Endothelial cell of umbilical vein (primary cell): ENCODE data around the gene NEAT1. TPM values are rescaled to one million over a fixed set of nuclear protein-coding genes. Genes with fewer than 3 reads are reported as not detected.

Source experiments
- BruUV-seq: library from RNA; stranded (reverse); fragments of 400-500 nt; replicated peaks from 2 replicates; lab custom pipeline; 2021; lab: Mats Ljungman, UMichigan
- CTCF ChIA-PET: fragments of 300-600, 350-600 bp; sonication (Branson Sonifier 250); formaldehyde crosslinking; loops from one replicate; lab custom pipeline; 2021; ENCODE audit warnings: antibody characterized with exemption, inconsistent platforms; lab: Charles Lee
- POLR2A ChIA-PET: fragments of 300-600, 350-600 bp; sonication (Branson Sonifier 250); formaldehyde crosslinking; loops from one replicate; lab custom pipeline; 2021; ENCODE audit warnings: antibody characterized with exemption, inconsistent platforms; lab: Charles Lee
- DNase-seq: peaks from one replicate; pipeline ENCODE4 v3.0.0-alpha.2; 2011; ENCODE audit warnings: low read depth, low spot score
- FAIRE-seq: peaks from 2 replicates; lab custom pipeline; 2011; peaks lifted over from hg19 to GRCh38; lab: Jason Lieb, UNC
- H2AFZ ChIP-seq: 2 replicates; pipeline ENCODE4 v1.6.0; 2012; ENCODE audit warnings: low read depth, low read length, control low read depth, inconsistent platforms
- H3K27ac ChIP-seq: 2 replicates; pipeline ENCODE4 v1.5.1; 2011; ENCODE audit warnings: low read depth, mild to moderate bottlenecking, control low read depth, low read length, moderate library complexity; ENCODE audit not compliant: insufficient read depth
- H3K27me3 ChIP-seq, 2 experiments: 2 replicates each; pipeline versions ENCODE4 v1.6.0 to v1.6.1; 2011; ENCODE audit warnings: low read length in 2 of 2, mixed read lengths in 1 of 2; ENCODE audit not compliant: control insufficient read depth in 2 of 2, insufficient read depth in 2 of 2
- H3K36me3 ChIP-seq, 2 experiments: 2 replicates in 1 of 2; 3 replicates in 1 of 2; pipeline ENCODE4 v1.5.1; 2011; ENCODE audit warnings: low read length in 2 of 2, mild to moderate bottlenecking in 1 of 2, moderate library complexity in 1 of 2; ENCODE audit not compliant: control insufficient read depth in 2 of 2, insufficient read depth in 2 of 2; ENCODE audit errors: extremely low read depth in 1 of 2
- H3K4me1 ChIP-seq: 3 replicates; pipeline ENCODE4 v1.5.1; 2011; ENCODE audit warnings: mild to moderate bottlenecking, low read length; ENCODE audit not compliant: control insufficient read depth, insufficient read depth; ENCODE audit errors: extremely low read depth
- H3K4me2 ChIP-seq: 2 replicates; pipeline ENCODE4 v1.6.1; 2011; ENCODE audit warnings: low read length, control low read depth, mixed read lengths; ENCODE audit not compliant: insufficient read depth
- H3K4me3 ChIP-seq, 3 experiments: fragments of 200-600 bp in 1 of 3; sonication (generic), shearing (Covaris generic) in 1 of 3; replicated peaks in 1 of 3; 2 replicates each; pipeline ENCODE4 v1.5.1; 2011 to 2016; ENCODE audit warnings: control low read depth in 3 of 3, low read length in 3 of 3, mild to moderate bottlenecking in 2 of 3, inconsistent platforms in 1 of 3, low read depth in 1 of 3, moderate library complexity in 1 of 3; ENCODE audit not compliant: insufficient read depth in 1 of 3
- H3K79me2 ChIP-seq: 2 replicates; pipeline ENCODE4 v1.6.0; 2012; ENCODE audit warnings: low read length, inconsistent platforms; ENCODE audit not compliant: control insufficient read depth, insufficient read depth
- H3K9ac ChIP-seq: replicated peaks from 2 replicates; pipeline ENCODE3; 2011; ENCODE audit warnings: low read length, control low read depth; ENCODE audit not compliant: insufficient read depth; ENCODE audit errors: extremely low read depth
- H3K9me1 ChIP-seq: replicated peaks from 3 replicates; pipeline ENCODE4 v1.6.0; 2011; ENCODE audit warnings: mild to moderate bottlenecking, low read length; ENCODE audit not compliant: control insufficient read depth, insufficient read depth; ENCODE audit errors: extremely low read depth
- H3K9me3 ChIP-seq: replicated peaks from 2 replicates; pipeline ENCODE4 v1.5.1; 2012; ENCODE audit warnings: low read length, inconsistent platforms; ENCODE audit not compliant: control insufficient read depth, insufficient read depth
- H4K20me1 ChIP-seq: replicated peaks from 2 replicates; pipeline ENCODE3; 2011; ENCODE audit warnings: mild to moderate bottlenecking, low read length; ENCODE audit not compliant: control insufficient read depth, insufficient read depth; ENCODE audit errors: extremely low read depth
- EZH2 ChIP-seq: IDR thresholded peaks from 2 replicates; pipeline ENCODE4 v1.6.1; 2012; ENCODE audit warnings: borderline replicate concordance, low read depth, mild to moderate bottlenecking, moderate library complexity, low read length, inconsistent platforms; ENCODE audit not compliant: severe bottlenecking
- FOS ChIP-seq: IDR thresholded peaks from 2 replicates; pipeline ENCODE4 v1.6.1; 2011; ENCODE audit warnings: mild to moderate bottlenecking, low read length, moderate library complexity, borderline replicate concordance; ENCODE audit not compliant: insufficient read depth
- GATA2 ChIP-seq: IDR thresholded peaks from 2 replicates; pipeline ENCODE4 v1.7.0; 2011; ENCODE audit warnings: low read depth, mild to moderate bottlenecking, moderate library complexity, mixed read lengths, low read length; ENCODE audit not compliant: insufficient read length, insufficient read depth
- JUN ChIP-seq: IDR thresholded peaks from 2 replicates; pipeline ENCODE4 v1.6.1; 2011; ENCODE audit warnings: borderline replicate concordance, low read depth; ENCODE audit not compliant: insufficient read length, insufficient read depth
- MYC ChIP-seq: IDR thresholded peaks from one replicate; pipeline ENCODE4 v1.6.1; 2011; ENCODE audit warnings: mild to moderate bottlenecking, low read depth, low read length
- POLR2A ChIP-seq: IDR thresholded peaks from 2 replicates; pipeline ENCODE4 v1.6.1; 2012; ENCODE audit warnings: low read depth, mild to moderate bottlenecking, control low read depth, low read length
- POLR2AphosphoS5 ChIP-seq: IDR thresholded peaks from 2 replicates; pipeline ENCODE4 v1.6.1; 2012; ENCODE audit warnings: low read depth, mild to moderate bottlenecking, control low read depth, low read length, moderate library complexity; ENCODE audit not compliant: insufficient read depth
- dilution Hi-C: fragments of 300-500 bp; cut with MboI; formaldehyde crosslinking; loops from one replicate; pipeline ENCODE4 v1.15.0; 2019; ENCODE audit warnings: low sequenced_read_pairs; ENCODE audit not compliant: extremely low pct_ligation_motif_present
- intact Hi-C: fragments of 100-400 bp; cut with micrococcal nuclease; formaldehyde crosslinking; loops from one replicate; pipeline ENCODE4 v1.10.0; 2022
- polyA plus RNA-seq, 4 experiments: library from polyadenylated mRNA; depleted of rRNA in 3 of 4; stranded (reverse) in 3 of 4; unstranded in 1 of 4; fragments of >200 nt; gene quantifications; 2 replicates each; pipeline versions ENCODE4 v1.2.1 to v1.2.3, GENCODE V29; 2011 to 2012; ENCODE audit warnings: missing spikeins in 1 of 4
- total RNA-seq: library from RNA; stranded (reverse); gene quantifications from 2 replicates; pipeline ENCODE4 v1.2.3, GENCODE V29; 2021
- TF ChIP-seq, protein P1 (sequence below), 2 donors: IDR thresholded peaks; 1 replicate in 1 of 2; 2 replicates in 1 of 2; pipeline ENCODE4 v1.5.1; 2011; ENCODE audit warnings: low read length in 2 of 2, mild to moderate bottlenecking in 2 of 2, moderate library complexity in 2 of 2, control low read depth in 1 of 2, inconsistent platforms in 1 of 2, low read depth in 1 of 2; ENCODE audit not compliant: insufficient read depth in 1 of 2; ENCODE audit errors: extremely low read depth in 1 of 2
- TF ChIP-seq, protein P2 (sequence below): IDR thresholded peaks from 2 replicates; pipeline ENCODE4 v1.6.1; 2011; ENCODE audit not compliant: insufficient read depth, insufficient read length

NEAT1 gene
- total and polyA plus RNA-seq, 2 donors (not counting 3 experiments of a cell fraction or from before 2014, with no cell fraction given), result 34.4 to 957 TPM

DNA sequence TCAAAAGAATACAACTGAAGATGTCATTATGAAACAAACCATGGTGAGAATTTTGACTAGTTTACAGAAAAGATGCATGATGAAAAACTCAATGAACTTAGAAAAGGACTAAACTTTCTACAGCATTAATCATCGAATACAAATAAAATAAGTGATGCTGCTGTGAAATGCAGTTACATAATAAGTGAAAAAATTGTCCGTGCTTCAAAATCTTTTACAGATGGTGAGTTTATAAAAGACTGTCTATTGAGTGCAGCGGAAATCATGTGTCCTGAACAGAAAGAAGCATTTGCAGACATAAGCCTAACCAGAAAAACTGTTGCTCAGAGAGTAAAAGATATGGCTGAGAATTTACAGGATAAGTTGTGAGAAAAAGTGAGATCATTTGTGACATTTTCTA, 33.8 kb downstream of the NEAT1 start:
- Histone ChIP-seq H3K9me1 (no peaks in the 10 kb centered on the region), H4K20me1 (no peaks in the 10 kb centered on the region), H3K36me3 (no peaks in the 10 kb centered on the region), H3K79me2 (no peaks in the 10 kb centered on the region), H3K4me1 (no peaks in the 10 kb centered on the region), H3K4me2 (no peak overlapping the region), H3K9me3 (no peaks in the 10 kb centered on the region), H3K4me3 (no peak overlapping the region), H3K27ac (no peak overlapping the region), H3K27me3 (no peaks in the 10 kb centered on the region), H3K9ac (no peak overlapping the region), H2AFZ (no peak overlapping the region)
- no TSS peak for BruUV-seq
- TF ChIP-seq POLR2AphosphoS5 (no peak), GATA2 (no peak)
- TF ChIP-seq, protein P1, sequence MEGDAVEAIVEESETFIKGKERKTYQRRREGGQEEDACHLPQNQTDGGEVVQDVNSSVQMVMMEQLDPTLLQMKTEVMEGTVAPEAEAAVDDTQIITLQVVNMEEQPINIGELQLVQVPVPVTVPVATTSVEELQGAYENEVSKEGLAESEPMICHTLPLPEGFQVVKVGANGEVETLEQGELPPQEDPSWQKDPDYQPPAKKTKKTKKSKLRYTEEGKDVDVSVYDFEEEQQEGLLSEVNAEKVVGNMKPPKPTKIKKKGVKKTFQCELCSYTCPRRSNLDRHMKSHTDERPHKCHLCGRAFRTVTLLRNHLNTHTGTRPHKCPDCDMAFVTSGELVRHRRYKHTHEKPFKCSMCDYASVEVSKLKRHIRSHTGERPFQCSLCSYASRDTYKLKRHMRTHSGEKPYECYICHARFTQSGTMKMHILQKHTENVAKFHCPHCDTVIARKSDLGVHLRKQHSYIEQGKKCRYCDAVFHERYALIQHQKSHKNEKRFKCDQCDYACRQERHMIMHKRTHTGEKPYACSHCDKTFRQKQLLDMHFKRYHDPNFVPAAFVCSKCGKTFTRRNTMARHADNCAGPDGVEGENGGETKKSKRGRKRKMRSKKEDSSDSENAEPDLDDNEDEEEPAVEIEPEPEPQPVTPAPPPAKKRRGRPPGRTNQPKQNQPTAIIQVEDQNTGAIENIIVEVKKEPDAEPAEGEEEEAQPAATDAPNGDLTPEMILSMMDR (IDR thresholded peaks at IDR 0.05; ENCODE audit: extremely low read depth in 1 of 2, insufficient read depth in 1 of 2, low read depth in 1 of 2, low read length in 2 of 2), result no peak
- FAIRE-seq (no peak), DNase-seq (no peak)
- dilution Hi-C loops, result no loop called here
- ChIA-PET POLR2A (no interaction called here), CTCF (no interaction called here)
- intact Hi-C loops, result loop anchor here (5.0 kb wide), 1 partner anchor 41 kb away; the partner anchor contains the start of gene MALAT1

DNA sequence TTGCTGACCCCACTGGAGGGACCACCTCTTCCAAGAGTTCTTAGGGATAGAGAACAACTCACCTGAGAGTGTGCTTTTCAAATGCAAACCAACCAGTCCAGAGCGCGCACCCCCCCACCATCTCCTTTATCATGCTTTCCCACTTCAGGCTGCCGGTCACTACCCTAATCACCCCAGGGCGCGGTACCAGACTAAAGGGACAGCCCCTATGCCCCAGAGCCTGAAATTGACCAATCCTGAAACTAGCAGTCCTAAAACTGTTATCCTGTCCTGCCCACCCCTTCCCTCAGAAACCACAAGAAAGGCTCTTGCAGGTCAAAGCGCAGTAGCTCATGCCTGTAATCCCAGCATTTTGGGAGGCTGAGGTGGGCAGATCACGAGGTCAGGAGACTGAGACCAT, 37.0 kb downstream of the NEAT1 start:
- no peaks in the 10 kb centered on the region for H4K20me1 ChIP-seq
- H3K36me3 ChIP-seq, result no peaks in the 10 kb centered on the region
- H3K9me1 ChIP-seq, result no peaks in the 10 kb centered on the region
- dilution Hi-C loops, result no loop called here
- H3K27ac ChIP-seq, result no peak overlapping the region
- H3K4me1 ChIP-seq, result no peaks in the 10 kb centered on the region
- no peaks in the 10 kb centered on the region for H3K9me3 ChIP-seq
- H3K9ac ChIP-seq, result no peak overlapping the region
- H3K4me2 ChIP-seq, result no peak overlapping the region
- CTCF ChIA-PET, result interaction anchor here (1.4 to 2.8 kb wide), 3 partner anchors 9 to 51 kb away, joined by 3 to 10 read pairs (median 7); no protein-coding TSS in a partner anchor
- no peaks in the 10 kb centered on the region for H3K79me2 ChIP-seq
- TF ChIP-seq GATA2, result no peak
- no peak for TF ChIP-seq MYC
- TF ChIP-seq JUN, result no peak
- TF ChIP-seq POLR2A, result no peak
- TF ChIP-seq, protein P1 (IDR thresholded peaks at IDR 0.05; ENCODE audit: extremely low read depth in 1 of 2, insufficient read depth in 1 of 2, low read depth in 1 of 2, low read length in 2 of 2), result no peak
- TF ChIP-seq, protein P2, sequence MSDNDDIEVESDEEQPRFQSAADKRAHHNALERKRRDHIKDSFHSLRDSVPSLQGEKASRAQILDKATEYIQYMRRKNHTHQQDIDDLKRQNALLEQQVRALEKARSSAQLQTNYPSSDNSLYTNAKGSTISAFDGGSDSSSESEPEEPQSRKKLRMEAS, result no peak
- TF ChIP-seq EZH2, result no peak
- no peak for TF ChIP-seq POLR2AphosphoS5
- TF ChIP-seq FOS, result no peak
- no peaks in the 10 kb centered on the region for H3K27me3 ChIP-seq
- DNase-seq (no peak), FAIRE-seq (no peak)
- H3K4me3 ChIP-seq, result no peak overlapping the region
- POLR2A ChIA-PET, result interaction anchor here (0.8 to 0.9 kb wide), 2 partner anchors 39 to 40 kb away, joined by 3 to 4 read pairs; partner anchors contain the start of gene MALAT1
- H2AFZ ChIP-seq, result no peak overlapping the region
- intact Hi-C loops, result loop anchor here (5.0 kb wide), 1 partner anchor 38 kb away; the partner anchor contains the start of gene MALAT1
- no TSS peak for BruUV-seq
